Measurements from ENCODE around the gene CD36. TPM values are rescaled to one million over a fixed set of nuclear protein-coding genes. Genes with fewer than 3 reads are reported as not detected.

Gene CD36
- total and polyA plus RNA-seq, 2 of the 8 experiments (the other 6 are each of a cell fraction or from before 2014, with no cell fraction given): 0.33 to 0.60 TPM

DNA sequence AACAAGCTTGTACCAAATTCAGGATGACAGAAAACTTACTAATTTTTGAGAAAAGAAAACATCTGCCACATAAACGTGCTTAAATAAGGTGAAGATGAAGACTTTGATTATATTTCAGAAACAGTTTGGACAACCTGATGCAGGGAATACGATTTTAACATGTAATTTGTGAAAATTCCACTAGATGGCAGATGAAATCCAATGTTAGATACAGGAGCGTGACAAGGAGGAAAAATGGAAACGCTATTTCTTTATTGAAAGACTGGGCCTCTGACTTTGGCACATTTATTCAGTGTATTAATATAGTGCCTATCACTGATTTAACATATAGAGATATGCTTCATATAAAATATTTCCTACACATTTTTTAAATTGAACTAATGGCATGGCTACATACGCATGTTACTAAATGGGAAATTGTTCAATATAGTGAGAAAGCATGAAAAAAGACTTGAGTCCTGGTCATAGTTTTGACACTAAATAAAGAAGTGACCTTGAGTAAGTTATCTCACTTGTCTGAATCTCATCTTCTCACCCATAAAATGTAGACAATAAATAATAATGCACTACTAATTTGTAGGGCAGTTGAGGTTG lies 60.7 kb downstream of the CD36 start:
- no peaks in the 10 kb centered on the region; a peak in 1 of 4 replicates for H3K9me3 ChIP-seq (ENCODE audit: insufficient read depth in 2 of 2, low read depth in 1 of 2, low read length in 1 of 2)
- H4K20me1 ChIP-seq (replicated peaks in 1 of 2; ENCODE audit: control insufficient read depth in 1 of 2, insufficient read depth in 2 of 2, low read length in 2 of 2): no peaks in the 10 kb centered on the region
- no peaks in the 10 kb centered on the region for H3K4me1 ChIP-seq (replicated peaks in 1 of 4; ENCODE audit: control insufficient read depth in 3 of 4, insufficient read depth in 4 of 4, low read length in 3 of 4)
- H4K8ac ChIP-seq (ENCODE audit: extremely low read depth, insufficient read depth, low read length): no peak overlapping the region
- ChIA-PET CTCF (ENCODE audit: partially characterized antibody) (interaction anchor here (0.7 to 2.2 kb wide), 12 partner anchors 10 to 769 kb away, joined by 3 to 10 read pairs (median 4); no protein-coding TSS in a partner anchor), POLR2A (ENCODE audit: partially characterized antibody) (no interaction called here)
- 26% methylated on average over 5 of the region's 5 CpGs; no CpG with 5 or more reads in 1 of the 2 experiments for WGBS, 2 experiments (ENCODE audit: extremely low coverage in 1 of 2, insufficient coverage in 1 of 2, insufficient read length in 1 of 2, insufficient replicate concordance in 2 of 2, low coverage in 1 of 2, low lambda C conversion rate in 2 of 2, missing lambda C conversion rate in 1 of 2)
- H2AFZ ChIP-seq (ENCODE audit: low read length): no peak overlapping the region
- no peak overlapping the region for H3K4me2 ChIP-seq (ENCODE audit: insufficient read depth in 1 of 2, low read depth in 2 of 2, low read length in 2 of 2)
- H3K4me3 ChIP-seq (ENCODE audit: extremely low read depth in 1 of 4, insufficient read depth in 2 of 4, low read depth in 3 of 4, low read length in 4 of 4): no peak overlapping the region
- no peak overlapping the region for H3K18ac ChIP-seq (ENCODE audit: extremely low read depth, low read length)
- H3K27ac ChIP-seq (ENCODE audit: low read depth, low read length): no peak overlapping the region
- no peaks in the 10 kb centered on the region for H3K79me1 ChIP-seq (ENCODE audit: low read depth, low read length)
- H4K91ac ChIP-seq (replicated peaks; ENCODE audit: insufficient read length, low read length): no peak overlapping the region
- H3K27me3 ChIP-seq (replicated peaks in 1 of 4; ENCODE audit: control insufficient read depth in 3 of 4, extremely low read depth in 1 of 4, insufficient read depth in 3 of 4, low read length in 3 of 4): no peaks in the 10 kb centered on the region
- H3K36me3 ChIP-seq (ENCODE audit: control insufficient read depth in 2 of 4, insufficient read depth in 4 of 4, low read length in 3 of 4): no peaks in the 10 kb centered on the region
- H2BK120ac ChIP-seq (replicated peaks; ENCODE audit: low read depth, low read length): no peak overlapping the region
- no peaks in the 10 kb centered on the region for H3K23me2 ChIP-seq (ENCODE audit: low read depth, low read length)
- no peak overlapping the region for H2BK5ac ChIP-seq (ENCODE audit: low read depth, low read length)
- H3K4ac ChIP-seq (replicated peaks; ENCODE audit: insufficient read length, low read depth, low read length): no peak overlapping the region
- no peak overlapping the region for H2BK20ac ChIP-seq (ENCODE audit: low read length)
- no peak for DNase-seq (ENCODE audit: low read depth in 1 of 2, low spot score in 2 of 2)
- H3K14ac ChIP-seq (ENCODE audit: insufficient read length): no peak overlapping the region
- H4K5ac ChIP-seq (ENCODE audit: insufficient read length, low read depth, low read length): no peak overlapping the region
- no peak overlapping the region for H3K9ac ChIP-seq (replicated peaks in 1 of 4; ENCODE audit: extremely low read depth in 1 of 4, low read depth in 3 of 4, low read length in 3 of 4)
- no peak overlapping the region for H3K56ac ChIP-seq (replicated peaks; ENCODE audit: insufficient read length, low read depth, low read length)
- no peak overlapping the region for H3K23ac ChIP-seq (ENCODE audit: insufficient read length)
- H2BK15ac ChIP-seq (ENCODE audit: low read length): no peak overlapping the region
- H3K79me2 ChIP-seq (ENCODE audit: control insufficient read depth in 1 of 2, insufficient read depth in 2 of 2, low read length in 2 of 2): no peaks in the 10 kb centered on the region
- FAIRE-seq: peak; percentile 66
- no peak overlapping the region for H2AK5ac ChIP-seq (ENCODE audit: low read depth, low read length)
- H2BK12ac ChIP-seq (ENCODE audit: low read depth, low read length): no peak overlapping the region
- TF ChIP-seq PHF8 (conservative IDR thresholded peaks at IDR 0.05; ENCODE audit: low read depth, low read length) (no peak), GTF2F1 (IDR thresholded peaks at IDR 0.05; ENCODE audit: borderline replicate concordance, low read depth, low read length) (no peak), YY1 (IDR thresholded peaks at IDR 0.05; ENCODE audit: low read depth, low read length) (no peak), CTCF (IDR thresholded peaks at IDR 0.05; ENCODE audit: control extremely low read depth in 1 of 3, insufficient read depth in 1 of 3, low read depth in 1 of 3, low read length in 3 of 3) (peak in 2 of 3 experiments; percentile 51 to 52; a peak in 2 of 4 replicates), RNF2 (IDR thresholded peaks at IDR 0.05; ENCODE audit: borderline replicate concordance, low read depth, low read length, missing control alignments, poor library complexity, severe bottlenecking) (no peak), TBP (IDR thresholded peaks at IDR 0.05; ENCODE audit: low read depth, low read length) (no peak), E2F6 (IDR thresholded peaks at IDR 0.05) (no peak), CTBP2 (IDR thresholded peaks at IDR 0.05; ENCODE audit: borderline replicate concordance, insufficient read depth, insufficient read length, low read length) (no peak), TAF7 (optimal IDR thresholded peaks at IDR 0.05; ENCODE audit: borderline replicate concordance, low read depth, low read length) (no peak)

Measured in H1 (cell line).